Pancreas (tissue), 10 donors: Measurements from ENCODE around the gene TRPM3. TPM values are rescaled to one million over a fixed set of nuclear protein-coding genes. Genes with fewer than 3 reads are reported as not detected.

Experiments used
- ATAC-seq, 4 donors: fragments of 200-7000 bp; cut with Tn5 transposase; one replicate each; pipeline versions ENCODE4 v1.8.0 to v1.9.1; 2020; ENCODE audit warnings: mild to moderate bottlenecking in 4 of 4, moderate library complexity in 4 of 4
- DNase-seq, 6 donors: peaks; one replicate each; pipeline ENCODE4 v3.0.0-alpha.2; 2020
- FAIRE-seq: peaks from 2 replicates; lab custom pipeline; 2012; peaks lifted over from hg19 to GRCh38; lab: Jason Lieb, UNC
- H3K27ac ChIP-seq, 4 donors: fragments of 200-600 bp; sonication (generic); 1 replicate in 3 of 4; 2 replicates in 1 of 4; pipeline versions ENCODE4 v1.5.0 to v1.8.0; 2020
- H3K27me3 ChIP-seq, 4 donors: fragments of 200-600 bp; one replicate each; pipeline ENCODE4 v1.8.0; 2021
- H3K36me3 ChIP-seq, 3 donors: fragments of 200-600 bp; sonication (generic) in 1 of 3; one replicate each; pipeline versions ENCODE4 v1.5.0 to v1.8.0; 2020 to 2021
- H3K4me1 ChIP-seq, 3 donors: fragments of 200-600 bp; one replicate each; pipeline ENCODE4 v1.8.0; 2021
- H3K4me3 ChIP-seq, 4 donors: fragments of 200-600 bp; sonication (generic) in 2 of 4; one replicate each; pipeline versions ENCODE4 v1.5.0 to v1.8.0; 2020 to 2021
- H3K9me3 ChIP-seq, 4 donors: fragments of 200-600 bp; one replicate each; pipeline ENCODE4 v1.8.0; 2021
- WGBS, 2 donors: extraction: QIAGEN DNeasy Blood & Tissue Kit; methylation state at CpG; one replicate each; pipeline ENCODE4 v1.1.7; 2013; 5-methylcytosine and 5-hydroxymethylcytosine counted together
- intact Hi-C, 3 donors: fragments of 100-400 bp; cut with DNase I; formaldehyde crosslinking; loops; one replicate each; pipeline versions ENCODE4 v1.11.1 to v1.14.2; 2022
- polyA plus RNA-seq, 2 donors: library from polyadenylated mRNA; stranded (reverse); fragments of 200-250 nt; gene quantifications; one replicate each; pipeline ENCODE4 v1.2.3, GENCODE V29; 2013
- total RNA-seq, 6 donors: library from RNA; stranded (reverse); fragmentation: NEBNext Ultra II Directional in 4 of 6; extraction: Animal tissue kit (Norgen Biotek cat#: 25700) in 4 of 6; gene quantifications; one replicate each; pipeline versions ENCODE4 v1.2.1 to v1.2.4, GENCODE V29; 2021 to 2023
- TF ChIP-seq, protein P1 (sequence below), 4 donors: fragments of 200-600 bp; sonication (generic) in 3 of 4; IDR thresholded peaks; one replicate each; pipeline versions ENCODE4 v1.5.0 to v1.8.0; 2021; ENCODE audit warnings: antibody characterized with exemption in 4 of 4
- donor health status: healthy with polysubstance abuse.
- donor health status: DM: no; HTN: no; CAD: no; lungs with moderate emphysema.
- donor health status: DM: no; HTN: no; CAD: no.
- donor health status: control.
- donor health status: control.
- donor health status: Bipolar disorder and iron deficiency.
- donor health status: DM: yes; HTN: yes; CAD: no.
- donor health status: DM: no; HTN: no; CAD: no.
- donor health status: DM: no; HTN: no; CAD: no.
- donor health status: DM: yes; HTN: yes; CAD: no.

TRPM3 gene
- total and polyA plus RNA-seq, 8 donors: 0.22 to 1.9 (median 0.76) TPM

DNA sequence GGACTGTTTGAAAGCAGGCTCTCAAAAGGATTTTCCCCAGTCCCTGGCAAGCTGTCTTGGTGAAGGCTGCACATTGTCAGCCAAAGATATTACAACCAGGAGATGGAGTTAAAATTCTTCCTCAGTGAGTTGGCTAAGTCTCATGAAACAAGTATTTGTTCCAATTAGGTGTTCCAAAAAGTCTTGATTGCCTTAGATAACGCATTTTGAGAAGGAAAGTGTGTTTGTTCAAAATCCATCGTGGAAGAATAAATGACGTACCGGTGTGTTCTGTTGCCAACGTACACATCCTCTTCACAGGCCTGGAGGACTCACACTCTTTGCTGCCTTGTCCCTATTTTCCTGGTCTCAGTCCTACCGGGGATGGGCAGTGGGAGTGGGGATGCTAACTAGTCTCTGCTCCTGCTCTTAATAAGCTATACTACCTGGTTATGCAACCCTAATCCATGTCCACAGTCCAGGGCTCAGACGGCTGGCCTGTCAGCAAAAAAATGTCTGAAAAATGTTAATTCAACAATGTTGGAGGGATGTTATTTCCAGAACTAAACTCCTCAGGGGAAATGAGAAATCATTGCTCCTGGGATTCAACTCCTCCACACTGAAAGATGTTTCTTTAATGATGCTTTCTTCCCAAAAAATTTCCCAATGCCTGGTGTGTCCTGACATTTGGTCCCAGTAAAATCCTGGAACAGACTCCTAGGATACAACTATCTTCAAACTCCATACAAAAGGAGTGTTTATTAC is 531.7 kb downstream of the TRPM3 start:
- intact Hi-C loops: loop anchor here in 2 of 3 donors (10.0 kb wide), 2 partner anchors 95 to 165 kb away; no protein-coding TSS in a partner anchor

GRCh38 chr9:70588999-70589398 is 532.4 kb downstream of the TRPM3 start:
- WGBS, 2 donors: 88 to 89% methylated on average over 4 of the region's 4 CpGs
- Histone ChIP-seq H3K27me3 (no peaks in the 10 kb centered on the region), H3K9me3 (no peaks in the 10 kb centered on the region), H3K4me3 (no peak overlapping the region), H3K27ac (no peak overlapping the region), H3K36me3 (no peaks in the 10 kb centered on the region), H3K4me1 (peaks cover 0 to 4% (median 0%) of the 10 kb centered on the region in 3 donors)
- no peak for ATAC-seq
- FAIRE-seq: no peak
- no peak for DNase-seq
- TF ChIP-seq, protein P1, sequence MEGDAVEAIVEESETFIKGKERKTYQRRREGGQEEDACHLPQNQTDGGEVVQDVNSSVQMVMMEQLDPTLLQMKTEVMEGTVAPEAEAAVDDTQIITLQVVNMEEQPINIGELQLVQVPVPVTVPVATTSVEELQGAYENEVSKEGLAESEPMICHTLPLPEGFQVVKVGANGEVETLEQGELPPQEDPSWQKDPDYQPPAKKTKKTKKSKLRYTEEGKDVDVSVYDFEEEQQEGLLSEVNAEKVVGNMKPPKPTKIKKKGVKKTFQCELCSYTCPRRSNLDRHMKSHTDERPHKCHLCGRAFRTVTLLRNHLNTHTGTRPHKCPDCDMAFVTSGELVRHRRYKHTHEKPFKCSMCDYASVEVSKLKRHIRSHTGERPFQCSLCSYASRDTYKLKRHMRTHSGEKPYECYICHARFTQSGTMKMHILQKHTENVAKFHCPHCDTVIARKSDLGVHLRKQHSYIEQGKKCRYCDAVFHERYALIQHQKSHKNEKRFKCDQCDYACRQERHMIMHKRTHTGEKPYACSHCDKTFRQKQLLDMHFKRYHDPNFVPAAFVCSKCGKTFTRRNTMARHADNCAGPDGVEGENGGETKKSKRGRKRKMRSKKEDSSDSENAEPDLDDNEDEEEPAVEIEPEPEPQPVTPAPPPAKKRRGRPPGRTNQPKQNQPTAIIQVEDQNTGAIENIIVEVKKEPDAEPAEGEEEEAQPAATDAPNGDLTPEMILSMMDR (IDR thresholded peaks at IDR 0.05): no peak
- intact Hi-C loops: no loop called here

More for the DNA sequence above, 531.7 kb downstream of the TRPM3 start:
- Histone ChIP-seq H3K4me1 (peaks cover 0 to 4% (median 0%) of the 10 kb centered on the region in 3 donors), H3K27me3 (no peaks in the 10 kb centered on the region), H3K4me3 (no peak overlapping the region), H3K36me3 (no peaks in the 10 kb centered on the region), H3K27ac (no peak overlapping the region), H3K9me3 (no peaks in the 10 kb centered on the region)
- TF ChIP-seq, protein P1 (IDR thresholded peaks at IDR 0.05): no peak
- DNase-seq: no peak
- 51 to 54% methylated on average over 7 of the region's 7 CpGs for WGBS, 2 donors
- peak; percentile 63 for FAIRE-seq
- ATAC-seq: peak in 3 of 4 donors; percentile 48 to 67 (median 59)

DNA sequence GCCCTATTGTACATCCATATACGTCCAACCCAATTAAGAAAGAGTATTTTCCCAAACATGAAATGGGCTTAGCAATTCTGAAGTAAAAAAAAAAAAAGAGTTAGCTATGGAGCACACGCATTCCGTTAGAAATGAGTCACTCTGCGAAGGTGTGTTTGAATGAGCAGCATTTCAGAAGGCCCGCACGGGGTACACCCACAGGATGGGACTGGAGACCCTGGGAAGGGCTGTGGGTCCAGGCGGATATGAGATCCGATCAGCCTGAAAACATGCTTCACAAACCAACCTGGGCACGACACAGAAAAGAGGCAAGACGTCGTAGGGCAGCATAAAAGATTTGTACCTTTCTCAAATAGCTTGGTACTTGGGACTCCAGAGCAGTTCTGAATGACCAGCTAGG is 533.0 kb downstream of the TRPM3 start:
- no peaks in the 10 kb centered on the region for H3K36me3 ChIP-seq
- no peaks in the 10 kb centered on the region for H3K27me3 ChIP-seq
- WGBS, 2 donors: 89 to 91% methylated on average over 11 of the region's 11 CpGs
- no peak for ATAC-seq
- FAIRE-seq: no peak
- intact Hi-C loops: no loop called here
- H3K27ac ChIP-seq: no peak overlapping the region
- peaks cover 0 to 4% (median 0%) of the 10 kb centered on the region in 3 donors for H3K4me1 ChIP-seq
- H3K4me3 ChIP-seq: no peak overlapping the region
- no peaks in the 10 kb centered on the region for H3K9me3 ChIP-seq
- no peak for DNase-seq
- TF ChIP-seq, protein P1 (IDR thresholded peaks at IDR 0.05): no peak

GRCh38 chr9:70587201-70587600 is 534.2 kb downstream of the TRPM3 start:
- Histone ChIP-seq H3K9me3 (no peaks in the 10 kb centered on the region), H3K36me3 (no peaks in the 10 kb centered on the region), H3K27me3 (no peaks in the 10 kb centered on the region), H3K27ac (peak overlapping the region in 1 of 4 donors; percentile 29), H3K4me3 (no peak overlapping the region), H3K4me1 (peaks cover 0 to 4% (median 0%) of the 10 kb centered on the region in 3 donors)
- TF ChIP-seq, protein P1 (IDR thresholded peaks at IDR 0.05): no peak
- ATAC-seq (peak in 2 of 4 donors; percentile 36 to 46), FAIRE-seq (no peak), DNase-seq (no peak)
- 52 to 62% methylated on average over 3 of the region's 3 CpGs for WGBS, 2 donors
- intact Hi-C loops: no loop called here

GRCh38 chr9:70586476-70586875 is 534.9 kb downstream of the TRPM3 start:
- TF ChIP-seq, protein P1 (IDR thresholded peaks at IDR 0.05): no peak
- H3K36me3 ChIP-seq: no peaks in the 10 kb centered on the region
- no peak overlapping the region for H3K27ac ChIP-seq
- H3K27me3 ChIP-seq: no peaks in the 10 kb centered on the region
- DNase-seq (no peak), ATAC-seq (no peak), FAIRE-seq (no peak)
- intact Hi-C loops: no loop called here
- H3K4me3 ChIP-seq: no peak overlapping the region
- WGBS, 2 donors: 78 to 81% methylated on average over 4 of the region's 4 CpGs
- peaks cover 0 to 4% (median 0%) of the 10 kb centered on the region in 3 donors for H3K4me1 ChIP-seq
- no peaks in the 10 kb centered on the region for H3K9me3 ChIP-seq
